ENCODE measurements around the gene PLK4.

DNA sequence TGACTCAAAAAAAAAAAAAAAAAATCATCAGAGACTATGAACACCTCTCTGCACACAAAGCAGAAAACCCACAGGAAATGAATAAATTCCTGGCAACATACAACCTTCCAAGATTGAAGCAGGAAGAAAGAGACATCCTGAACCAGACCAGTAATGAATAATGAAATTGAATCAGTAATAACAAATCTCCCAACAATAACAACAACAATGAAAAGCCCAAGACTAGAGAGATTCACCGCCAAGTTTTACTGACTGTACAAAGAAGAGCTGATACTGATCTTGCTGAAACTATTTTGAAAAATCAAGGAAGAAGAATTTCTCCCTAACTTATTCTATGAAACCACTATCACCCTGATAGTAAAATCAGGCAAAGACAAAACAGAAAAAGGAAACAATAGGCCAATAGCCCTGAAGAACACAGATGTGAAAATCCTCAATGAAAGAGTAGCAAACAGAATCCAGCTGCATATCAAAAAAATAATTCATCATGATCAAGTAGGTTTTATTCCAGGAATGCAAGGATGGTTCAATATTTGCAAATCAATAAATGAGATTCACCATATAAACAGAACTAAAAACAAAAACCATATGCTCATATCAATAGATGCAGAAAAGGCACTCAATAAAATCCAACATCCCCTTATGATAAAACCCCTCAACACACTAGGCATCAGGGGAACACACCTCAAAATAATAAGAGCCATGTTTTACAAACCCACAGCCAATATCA, 31.0 kb upstream of the PLK4 start:
- TF ChIP-seq POLR2AphosphoS5 (IDR thresholded peaks at IDR 0.05; ENCODE audit: low read depth, low read length) (no peak), TAF1 (IDR thresholded peaks at IDR 0.05; ENCODE audit: borderline replicate concordance, low read depth, low read length) (no peak)
